Neutrophil (primary cell): ENCODE measurements around the gene FOXK2.

Source experiments
- H3K27ac ChIP-seq: fragments of 200-600 bp; sonication (generic); 2 replicates; pipeline ENCODE4 v1.5.1; 2016; ENCODE audit warnings: mild to moderate bottlenecking, moderate library complexity
- H3K27me3 ChIP-seq: fragments of 200-600 bp; sonication (generic); 2 replicates; pipeline ENCODE4 v1.6.0; 2016; ENCODE audit warnings: mild to moderate bottlenecking
- H3K36me3 ChIP-seq: fragments of 200-600 bp; sonication (generic); 2 replicates; pipeline ENCODE4 v1.5.1; 2017
- H3K4me1 ChIP-seq, 2 experiments: fragments of 200-600 bp in 1 of 2; sonication (generic) in 1 of 2; 1 replicate in 1 of 2; 2 replicates in 1 of 2; pipeline versions ENCODE4 v1.5.1 to v1.6.1; 2013 to 2016; ENCODE audit warnings: low read depth in 1 of 2, low read length in 1 of 2, mild to moderate bottlenecking in 1 of 2, moderate library complexity in 1 of 2; ENCODE audit not compliant: control insufficient read depth in 1 of 2, insufficient read depth in 1 of 2
- H3K4me3 ChIP-seq, 2 experiments: fragments of 200-600 bp in 1 of 2; sonication (generic) in 1 of 2; 1 replicate in 1 of 2; 2 replicates in 1 of 2; pipeline ENCODE4 v1.5.1; 2013 to 2016; ENCODE audit warnings: low read depth in 1 of 2, low read length in 1 of 2, mild to moderate bottlenecking in 1 of 2, moderate library complexity in 1 of 2
- H3K9me3 ChIP-seq: fragments of 200-600 bp; sonication (generic); 2 replicates; pipeline ENCODE4 v1.5.1; 2016
- TF ChIP-seq, protein P1 (sequence below): fragments of 200-600 bp; sonication (generic); IDR thresholded peaks from 2 replicates; pipeline ENCODE4 v1.5.1; 2016; ENCODE audit warnings: antibody characterized with exemption

FOXK2 gene

GRCh38 chr17:82518826-82519810, at the start of gene FOXK2:
FOXK2 (plus strand) TSS chr17:82519732; CDS start chr17:82519889, 157 bp downstream.
- H3K27me3 ChIP-seq: no peaks in the 10 kb centered on the region
- H3K9me3 ChIP-seq: no peaks in the 10 kb centered on the region
- H3K36me3 ChIP-seq: no peaks in the 10 kb centered on the region
- TF ChIP-seq, protein P1, sequence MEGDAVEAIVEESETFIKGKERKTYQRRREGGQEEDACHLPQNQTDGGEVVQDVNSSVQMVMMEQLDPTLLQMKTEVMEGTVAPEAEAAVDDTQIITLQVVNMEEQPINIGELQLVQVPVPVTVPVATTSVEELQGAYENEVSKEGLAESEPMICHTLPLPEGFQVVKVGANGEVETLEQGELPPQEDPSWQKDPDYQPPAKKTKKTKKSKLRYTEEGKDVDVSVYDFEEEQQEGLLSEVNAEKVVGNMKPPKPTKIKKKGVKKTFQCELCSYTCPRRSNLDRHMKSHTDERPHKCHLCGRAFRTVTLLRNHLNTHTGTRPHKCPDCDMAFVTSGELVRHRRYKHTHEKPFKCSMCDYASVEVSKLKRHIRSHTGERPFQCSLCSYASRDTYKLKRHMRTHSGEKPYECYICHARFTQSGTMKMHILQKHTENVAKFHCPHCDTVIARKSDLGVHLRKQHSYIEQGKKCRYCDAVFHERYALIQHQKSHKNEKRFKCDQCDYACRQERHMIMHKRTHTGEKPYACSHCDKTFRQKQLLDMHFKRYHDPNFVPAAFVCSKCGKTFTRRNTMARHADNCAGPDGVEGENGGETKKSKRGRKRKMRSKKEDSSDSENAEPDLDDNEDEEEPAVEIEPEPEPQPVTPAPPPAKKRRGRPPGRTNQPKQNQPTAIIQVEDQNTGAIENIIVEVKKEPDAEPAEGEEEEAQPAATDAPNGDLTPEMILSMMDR: peak; percentile 37
- H3K4me1 ChIP-seq: peaks cover 63 to 66% of the 10 kb centered on the region in 2 experiments
- H3K27ac ChIP-seq: peak within 1 kb of the TSS; percentile 90
- peak within 1 kb of the TSS; percentile 77 to 80 for H3K4me3 ChIP-seq

- Histone ChIP-seq H3K27ac (no peak overlapping the region), H3K9me3 (no peaks in the 10 kb centered on the region), H3K27me3 (no peaks in the 10 kb centered on the region), H3K36me3 (peaks cover 93% of the 10 kb centered on the region), H3K4me3 (no peak overlapping the region), H3K4me1 (peaks cover 5 to 8% of the 10 kb centered on the region in 2 experiments)
- TF ChIP-seq, protein P1: no peak
These were observed 49.5 kb upstream of the FOXK2 start for GRCh38 chr17:82470065-82470464.

GRCh38 chr17:82474223-82475010, 45.1 kb upstream of the FOXK2 start:
- Histone ChIP-seq H3K9me3 (no peaks in the 10 kb centered on the region), H3K4me3 (no peak overlapping the region), H3K4me1 (peaks cover 8 to 11% of the 10 kb centered on the region in 2 experiments), H3K27ac (no peak overlapping the region), H3K27me3 (no peaks in the 10 kb centered on the region), H3K36me3 (peaks cover 93% of the 10 kb centered on the region)
- TF ChIP-seq, protein P1: no peak

DNA sequence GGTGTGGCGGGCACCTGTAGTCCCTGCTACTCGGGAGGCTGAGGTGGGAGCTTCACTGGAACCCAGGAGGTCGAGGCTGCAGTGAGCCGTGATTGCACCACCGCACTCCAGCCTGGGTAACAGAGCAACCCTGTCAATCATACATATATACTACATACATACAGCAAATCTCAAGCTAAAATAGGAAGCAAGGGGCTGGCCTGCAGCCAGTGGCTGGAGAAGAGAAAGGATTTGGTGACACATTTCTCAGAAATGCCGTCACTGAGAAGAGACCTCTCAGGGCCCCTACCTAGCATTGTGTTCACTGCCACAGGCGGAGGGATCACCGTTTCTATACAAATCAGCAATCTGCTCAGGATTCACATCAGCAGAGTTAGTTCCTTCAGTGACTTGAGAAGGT, 44.1 kb upstream of the FOXK2 start:
- no peaks in the 10 kb centered on the region for H3K9me3 ChIP-seq
- H3K4me1 ChIP-seq: peaks cover 8 to 11% of the 10 kb centered on the region in 2 experiments
- no peak overlapping the region for H3K4me3 ChIP-seq
- TF ChIP-seq, protein P1: no peak
- H3K36me3 ChIP-seq: peaks cover 94% of the 10 kb centered on the region
- H3K27me3 ChIP-seq: no peaks in the 10 kb centered on the region
- no peak overlapping the region for H3K27ac ChIP-seq

GRCh38 chr17:82477934-82478333, 41.6 kb upstream of the FOXK2 start:
- Histone ChIP-seq H3K27me3 (no peaks in the 10 kb centered on the region), H3K36me3 (peaks cover 100% of the 10 kb centered on the region)

More at GRCh38 chr17:82477934-82478333, 41.6 kb upstream of the FOXK2 start:
- H3K4me1 ChIP-seq: peaks cover 0 to 6% of the 10 kb centered on the region in 2 experiments
- H3K27ac ChIP-seq: no peak overlapping the region
- no peak overlapping the region for H3K4me3 ChIP-seq
- no peaks in the 10 kb centered on the region for H3K9me3 ChIP-seq
- TF ChIP-seq, protein P1: no peak
